ENCODE data around the gene LRRC55.

The LRRC55 gene, protein sequence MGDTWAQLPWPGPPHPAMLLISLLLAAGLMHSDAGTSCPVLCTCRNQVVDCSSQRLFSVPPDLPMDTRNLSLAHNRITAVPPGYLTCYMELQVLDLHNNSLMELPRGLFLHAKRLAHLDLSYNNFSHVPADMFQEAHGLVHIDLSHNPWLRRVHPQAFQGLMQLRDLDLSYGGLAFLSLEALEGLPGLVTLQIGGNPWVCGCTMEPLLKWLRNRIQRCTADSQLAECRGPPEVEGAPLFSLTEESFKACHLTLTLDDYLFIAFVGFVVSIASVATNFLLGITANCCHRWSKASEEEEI

DNA sequence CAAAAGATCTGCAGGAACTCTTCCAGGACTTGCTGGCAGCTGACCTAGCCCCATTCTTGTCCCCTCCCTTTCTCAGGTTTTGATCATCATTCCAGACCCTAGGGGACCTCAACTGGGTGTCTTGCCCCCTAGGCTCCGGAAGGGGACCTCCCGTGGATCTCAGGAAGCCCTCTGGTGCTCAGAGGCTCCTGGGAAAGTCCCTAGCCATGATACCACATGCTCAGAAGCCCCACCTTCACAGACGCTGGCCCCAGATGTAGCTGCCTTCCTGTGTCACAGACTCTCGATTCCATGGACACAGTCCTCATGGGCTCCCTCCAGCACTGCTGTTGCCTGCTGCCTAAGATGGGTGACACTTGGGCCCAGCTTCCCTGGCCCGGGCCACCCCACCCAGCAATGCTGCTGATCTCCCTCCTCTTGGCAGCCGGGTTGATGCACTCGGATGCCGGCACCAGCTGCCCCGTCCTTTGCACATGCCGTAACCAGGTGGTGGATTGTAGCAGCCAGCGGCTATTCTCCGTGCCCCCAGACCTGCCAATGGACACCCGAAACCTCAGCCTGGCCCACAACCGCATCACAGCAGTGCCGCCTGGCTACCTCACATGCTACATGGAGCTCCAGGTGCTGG lies at the start of gene LRRC55:
Gene LRRC55 (plus strand): TSS at position 276 of the 628 bp plus-strand sequence. CDS start 70 bp downstream, at position 346.
- H3K9ac ChIP-seq (ENCODE audit: low read depth in 1 of 2, low read length in 2 of 2), result no peak within 1 kb of the TSS
- H3K4me1 ChIP-seq (ENCODE audit: control insufficient read depth in 2 of 2, insufficient read depth in 2 of 2, low read length in 2 of 2), result no peaks in the 10 kb centered on the region
- no peaks in the 10 kb centered on the region for H3K27me3 ChIP-seq (ENCODE audit: control insufficient read depth in 2 of 2, insufficient read depth in 2 of 2, low read length in 2 of 2)
- no peak within 1 kb of the TSS for H3K27ac ChIP-seq (ENCODE audit: low read depth in 2 of 2, low read length in 2 of 2)
- no peak within 1 kb of the TSS for H3K4me3 ChIP-seq (ENCODE audit: low read length in 2 of 2)
- H3K36me3 ChIP-seq (ENCODE audit: control insufficient read depth in 2 of 2, insufficient read depth in 2 of 2, low read length in 2 of 2), result no peaks in the 10 kb centered on the region
- no peaks in the 10 kb centered on the region for H3K9me3 ChIP-seq (ENCODE audit: control insufficient read depth in 2 of 2, low read length in 2 of 2)

DNA sequence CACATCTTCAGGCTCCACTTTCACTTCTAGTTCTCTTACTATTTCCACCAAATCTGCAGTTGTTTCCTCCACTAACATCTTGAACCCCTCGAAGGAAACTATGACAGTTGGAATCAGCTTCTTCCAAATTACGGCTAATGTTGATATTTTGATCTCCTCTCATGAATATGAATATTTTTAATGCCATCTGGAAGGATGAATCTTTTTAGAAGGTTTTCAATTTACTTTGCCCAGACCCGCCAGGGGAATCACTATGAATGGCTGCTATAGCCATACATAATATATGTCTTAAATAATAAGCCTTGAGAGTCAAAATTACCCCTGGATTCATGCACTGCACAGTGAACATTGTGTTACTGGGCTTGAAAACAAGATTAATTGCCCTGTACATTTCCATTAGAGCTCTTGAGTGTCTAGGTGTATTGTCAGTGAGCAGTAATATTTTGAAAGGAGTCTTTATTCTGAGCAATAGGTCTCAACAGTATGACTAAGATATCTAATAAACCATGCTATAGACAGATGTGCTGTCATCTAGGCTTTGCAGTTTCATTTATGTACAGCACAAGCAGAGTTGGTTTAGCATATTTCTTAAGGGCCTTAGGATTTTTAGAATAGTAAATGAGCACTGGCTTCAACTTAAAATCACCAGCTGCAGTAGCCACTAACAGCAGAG lies 48.3 kb upstream of the LRRC55 start:
- no peak overlapping the region for H3K27ac ChIP-seq (ENCODE audit: low read depth in 2 of 2, low read length in 2 of 2)
- H3K36me3 ChIP-seq (ENCODE audit: control insufficient read depth in 2 of 2, insufficient read depth in 2 of 2, low read length in 2 of 2), result no peaks in the 10 kb centered on the region
- H3K9ac ChIP-seq (ENCODE audit: low read depth in 1 of 2, low read length in 2 of 2), result no peak overlapping the region
- no peaks in the 10 kb centered on the region for H3K27me3 ChIP-seq (ENCODE audit: control insufficient read depth in 2 of 2, insufficient read depth in 2 of 2, low read length in 2 of 2)
- no peaks in the 10 kb centered on the region for H3K4me1 ChIP-seq (ENCODE audit: control insufficient read depth in 2 of 2, insufficient read depth in 2 of 2, low read length in 2 of 2)
- no peak overlapping the region for H3K4me3 ChIP-seq (ENCODE audit: low read length in 2 of 2)
- H3K9me3 ChIP-seq (ENCODE audit: control insufficient read depth in 2 of 2, low read length in 2 of 2), result no peaks in the 10 kb centered on the region

DNA sequence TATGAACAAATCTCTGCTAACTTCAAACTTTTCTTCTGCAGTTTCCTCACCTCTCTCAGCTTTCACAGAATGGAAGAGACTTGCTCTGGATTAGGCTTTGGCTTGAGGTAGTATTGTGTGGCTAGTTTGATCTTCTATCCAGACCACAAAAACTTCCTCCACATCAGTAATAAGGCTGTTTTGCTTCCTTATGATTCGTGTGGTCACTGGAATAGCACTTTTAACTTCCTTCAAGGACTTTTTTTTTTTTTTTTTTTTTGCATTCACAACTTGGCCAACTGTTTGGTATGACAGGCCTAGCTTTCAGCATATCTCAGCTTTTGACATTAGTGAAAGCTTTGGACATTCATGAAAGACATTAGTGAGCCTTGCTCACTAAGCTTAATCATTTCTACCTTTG lies 47.5 kb upstream of the LRRC55 start:
- Histone ChIP-seq H3K4me1 (ENCODE audit: control insufficient read depth in 2 of 2, insufficient read depth in 2 of 2, low read length in 2 of 2) (no peaks in the 10 kb centered on the region), H3K36me3 (ENCODE audit: control insufficient read depth in 2 of 2, insufficient read depth in 2 of 2, low read length in 2 of 2) (no peaks in the 10 kb centered on the region), H3K27ac (ENCODE audit: low read depth in 2 of 2, low read length in 2 of 2) (no peak overlapping the region), H3K27me3 (ENCODE audit: control insufficient read depth in 2 of 2, insufficient read depth in 2 of 2, low read length in 2 of 2) (no peaks in the 10 kb centered on the region), H3K9me3 (ENCODE audit: control insufficient read depth in 2 of 2, low read length in 2 of 2) (no peaks in the 10 kb centered on the region), H3K9ac (ENCODE audit: low read depth in 1 of 2, low read length in 2 of 2) (no peak overlapping the region), H3K4me3 (ENCODE audit: low read length in 2 of 2) (no peak overlapping the region)

DNA sequence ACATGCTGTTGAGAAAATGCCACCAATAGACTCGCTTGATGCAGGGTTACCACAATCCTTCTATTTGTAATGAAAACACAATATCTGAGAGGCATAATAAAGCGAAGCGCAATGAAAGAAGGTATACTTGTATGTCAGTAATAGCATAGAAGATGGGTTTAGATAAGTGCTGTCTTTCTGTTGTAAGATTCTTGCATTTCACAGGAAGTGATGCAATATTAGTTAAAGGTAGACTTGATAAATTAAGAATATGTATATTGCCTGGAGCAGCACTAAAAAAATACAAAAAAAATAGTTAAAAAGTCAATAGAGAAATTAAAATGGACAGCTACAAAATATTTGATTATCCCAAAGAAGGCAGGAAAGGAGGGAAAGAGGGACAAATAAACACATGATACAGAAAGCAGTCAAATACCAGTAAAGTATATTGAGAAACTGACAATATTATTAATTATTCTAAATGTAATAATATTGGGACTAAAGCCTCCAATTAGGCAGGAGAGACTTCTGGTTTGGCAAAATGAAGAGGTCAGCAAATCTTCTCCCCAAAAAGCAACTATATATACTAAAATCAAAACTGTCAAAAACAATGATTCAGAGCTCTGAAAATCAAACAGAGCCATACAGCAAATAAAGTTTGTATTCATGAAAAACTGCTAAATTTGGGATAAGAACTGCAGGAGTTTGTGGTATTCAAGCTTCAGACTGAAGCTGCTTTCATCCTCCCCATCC lies 46.6 kb upstream of the LRRC55 start:
- Histone ChIP-seq H3K27me3 (ENCODE audit: control insufficient read depth in 2 of 2, insufficient read depth in 2 of 2, low read length in 2 of 2) (no peaks in the 10 kb centered on the region), H3K4me1 (ENCODE audit: control insufficient read depth in 2 of 2, insufficient read depth in 2 of 2, low read length in 2 of 2) (no peaks in the 10 kb centered on the region), H3K9me3 (ENCODE audit: control insufficient read depth in 2 of 2, low read length in 2 of 2) (no peaks in the 10 kb centered on the region), H3K9ac (ENCODE audit: low read depth in 1 of 2, low read length in 2 of 2) (no peak overlapping the region), H3K4me3 (ENCODE audit: low read length in 2 of 2) (no peak overlapping the region), H3K36me3 (ENCODE audit: control insufficient read depth in 2 of 2, insufficient read depth in 2 of 2, low read length in 2 of 2) (no peaks in the 10 kb centered on the region), H3K27ac (ENCODE audit: low read depth in 2 of 2, low read length in 2 of 2) (no peak overlapping the region)

DNA sequence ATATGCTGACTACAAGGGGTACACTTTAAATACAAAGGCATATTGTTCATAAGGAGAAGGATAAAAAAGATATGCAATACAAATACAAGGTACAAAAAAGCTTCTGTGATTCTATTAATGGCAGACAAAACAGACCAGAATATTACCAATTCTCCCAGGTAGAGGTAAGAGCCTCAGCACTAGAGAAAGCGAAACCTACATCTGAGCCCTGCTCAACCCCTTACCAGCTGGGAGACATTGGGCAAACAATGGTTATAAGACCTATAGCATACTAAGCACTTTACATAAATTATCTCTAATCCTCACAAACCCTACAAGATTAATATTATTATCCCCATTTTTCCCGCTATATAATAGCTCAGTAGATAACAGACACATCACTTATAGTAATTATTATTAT lies 41.2 kb upstream of the LRRC55 start:
- H3K27me3 ChIP-seq (ENCODE audit: control insufficient read depth in 2 of 2, insufficient read depth in 2 of 2, low read length in 2 of 2), result no peaks in the 10 kb centered on the region
- no peak overlapping the region for H3K27ac ChIP-seq (ENCODE audit: low read depth in 2 of 2, low read length in 2 of 2)
- H3K36me3 ChIP-seq (ENCODE audit: control insufficient read depth in 2 of 2, insufficient read depth in 2 of 2, low read length in 2 of 2), result no peaks in the 10 kb centered on the region
- no peak overlapping the region for H3K9ac ChIP-seq (ENCODE audit: low read depth in 1 of 2, low read length in 2 of 2)
- no peak overlapping the region for H3K4me3 ChIP-seq (ENCODE audit: low read length in 2 of 2)
- no peaks in the 10 kb centered on the region for H3K9me3 ChIP-seq (ENCODE audit: control insufficient read depth in 2 of 2, low read length in 2 of 2)
- no peaks in the 10 kb centered on the region for H3K4me1 ChIP-seq (ENCODE audit: control insufficient read depth in 2 of 2, insufficient read depth in 2 of 2, low read length in 2 of 2)

DNA sequence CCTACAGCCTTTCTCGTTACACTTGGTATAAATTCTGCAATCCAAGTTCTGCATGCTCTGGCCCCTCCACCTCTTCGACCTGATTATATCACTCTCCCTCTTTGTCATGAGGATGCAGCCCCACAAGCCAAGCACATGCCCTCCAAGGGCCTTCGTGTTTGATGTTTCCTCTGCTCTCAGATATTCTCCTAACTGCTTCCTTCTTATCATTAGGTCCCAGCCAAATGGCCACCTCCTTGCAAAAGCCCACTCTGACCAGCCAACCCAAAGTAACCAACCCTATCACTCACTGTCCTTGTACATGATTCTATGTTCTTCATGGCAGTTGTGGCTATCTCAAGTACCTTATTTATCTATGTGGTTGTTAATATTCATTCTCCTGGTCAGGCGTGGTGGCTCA lies 38.3 kb upstream of the LRRC55 start:
- H3K4me3 ChIP-seq (ENCODE audit: low read length in 2 of 2), result no peak overlapping the region
- no peaks in the 10 kb centered on the region for H3K27me3 ChIP-seq (ENCODE audit: control insufficient read depth in 2 of 2, insufficient read depth in 2 of 2, low read length in 2 of 2)
- no peaks in the 10 kb centered on the region for H3K9me3 ChIP-seq (ENCODE audit: control insufficient read depth in 2 of 2, low read length in 2 of 2)
- H3K9ac ChIP-seq (ENCODE audit: low read depth in 1 of 2, low read length in 2 of 2), result no peak overlapping the region
- no peak overlapping the region for H3K27ac ChIP-seq (ENCODE audit: low read depth in 2 of 2, low read length in 2 of 2)
- H3K4me1 ChIP-seq (ENCODE audit: control insufficient read depth in 2 of 2, insufficient read depth in 2 of 2, low read length in 2 of 2), result no peaks in the 10 kb centered on the region
- no peaks in the 10 kb centered on the region for H3K36me3 ChIP-seq (ENCODE audit: control insufficient read depth in 2 of 2, insufficient read depth in 2 of 2, low read length in 2 of 2)

DNA sequence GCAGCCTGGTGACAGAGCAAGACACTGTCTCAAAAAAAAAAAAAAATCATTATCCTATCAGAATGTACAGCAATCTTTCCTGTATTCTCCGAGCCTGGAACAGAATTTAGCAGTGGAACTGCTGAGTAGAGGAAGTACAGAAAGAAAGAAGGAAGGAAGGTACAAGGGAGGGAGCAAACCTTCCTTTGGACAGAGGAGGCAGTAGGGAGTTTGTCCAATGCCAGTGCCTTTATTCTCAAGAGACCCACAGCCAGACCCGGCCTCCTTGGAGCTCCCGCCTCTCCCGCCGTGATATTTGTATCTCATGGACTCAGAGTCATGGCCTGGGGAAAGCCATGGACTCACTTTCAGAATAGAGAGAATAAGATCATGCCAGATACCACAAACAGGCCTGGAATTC lies 37.7 kb upstream of the LRRC55 start:
- no peaks in the 10 kb centered on the region for H3K36me3 ChIP-seq (ENCODE audit: control insufficient read depth in 2 of 2, insufficient read depth in 2 of 2, low read length in 2 of 2)

DNA sequence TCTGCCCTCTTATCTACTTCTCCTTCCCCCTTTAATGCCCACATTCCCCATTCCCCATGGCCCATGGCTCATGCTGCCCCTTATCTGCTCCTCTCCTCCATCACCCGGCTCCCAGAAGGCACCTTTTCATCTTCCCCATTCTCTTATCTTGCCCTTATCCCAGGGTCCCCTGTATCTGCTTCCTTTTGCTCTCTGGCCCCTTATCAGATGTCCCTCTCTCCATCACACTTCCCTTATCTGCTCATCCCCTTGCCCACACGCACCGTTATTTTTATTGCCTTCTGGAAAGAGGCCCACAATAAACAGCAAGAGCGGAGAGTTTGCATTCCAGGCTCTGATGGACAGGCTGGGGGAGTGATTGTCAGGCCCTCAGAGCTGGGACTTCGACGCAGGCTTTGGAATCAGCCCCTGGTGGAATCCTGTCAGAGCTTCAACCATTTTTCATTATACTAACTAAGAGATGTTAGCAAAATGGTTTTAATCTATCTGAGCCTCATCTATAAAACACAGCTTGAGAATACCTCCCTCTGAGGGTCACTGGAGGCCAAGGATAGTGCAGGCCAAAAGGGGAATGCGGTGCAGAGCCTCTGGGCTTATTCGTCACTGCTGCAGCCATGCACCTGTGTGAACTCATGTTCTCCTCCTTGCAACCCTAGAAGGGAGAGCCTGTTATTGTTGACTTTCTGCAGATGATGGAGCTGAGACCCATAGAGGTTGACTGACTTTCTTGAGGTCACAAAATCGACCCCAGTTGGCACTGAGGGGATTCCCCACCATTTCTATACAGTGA lies 37.0 kb upstream of the LRRC55 start:
- H3K9ac ChIP-seq (ENCODE audit: low read depth in 1 of 2, low read length in 2 of 2), result no peak overlapping the region
- no peaks in the 10 kb centered on the region for H3K36me3 ChIP-seq (ENCODE audit: control insufficient read depth in 2 of 2, insufficient read depth in 2 of 2, low read length in 2 of 2)
- no peaks in the 10 kb centered on the region for H3K4me1 ChIP-seq (ENCODE audit: control insufficient read depth in 2 of 2, insufficient read depth in 2 of 2, low read length in 2 of 2)
- H3K9me3 ChIP-seq (ENCODE audit: control insufficient read depth in 2 of 2, low read length in 2 of 2), result no peaks in the 10 kb centered on the region
- no peak overlapping the region for H3K27ac ChIP-seq (ENCODE audit: low read depth in 2 of 2, low read length in 2 of 2)
- no peaks in the 10 kb centered on the region for H3K27me3 ChIP-seq (ENCODE audit: control insufficient read depth in 2 of 2, insufficient read depth in 2 of 2, low read length in 2 of 2)
- no peak overlapping the region for H3K4me3 ChIP-seq (ENCODE audit: low read length in 2 of 2)

More for the DNA sequence above, 37.7 kb upstream of the LRRC55 start:
- Histone ChIP-seq H3K27me3 (ENCODE audit: control insufficient read depth in 2 of 2, insufficient read depth in 2 of 2, low read length in 2 of 2) (no peaks in the 10 kb centered on the region), H3K4me1 (ENCODE audit: control insufficient read depth in 2 of 2, insufficient read depth in 2 of 2, low read length in 2 of 2) (no peaks in the 10 kb centered on the region), H3K9ac (ENCODE audit: low read depth in 1 of 2, low read length in 2 of 2) (no peak overlapping the region), H3K27ac (ENCODE audit: low read depth in 2 of 2, low read length in 2 of 2) (no peak overlapping the region), H3K9me3 (ENCODE audit: control insufficient read depth in 2 of 2, low read length in 2 of 2) (no peaks in the 10 kb centered on the region), H3K4me3 (ENCODE audit: low read length in 2 of 2) (no peak overlapping the region)

DNA sequence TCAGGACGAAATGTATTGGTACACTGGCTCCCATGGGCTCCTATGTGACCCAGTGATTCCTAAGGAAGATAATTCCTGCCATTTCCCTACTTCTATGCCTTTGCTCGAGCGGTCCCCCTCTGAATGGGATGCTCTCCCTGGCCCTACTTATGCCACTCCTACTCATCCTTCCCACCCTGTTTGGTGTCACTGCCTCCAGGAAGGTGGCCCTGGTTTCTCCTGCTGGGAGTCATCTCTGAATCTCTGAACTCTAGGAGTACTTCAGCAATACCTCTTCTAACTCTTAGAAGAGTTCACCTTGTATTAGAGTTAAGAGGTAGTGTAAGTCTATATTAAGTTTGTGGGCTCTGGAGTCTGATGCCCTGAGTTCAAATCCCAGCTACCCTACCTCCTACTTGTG lies 35.5 kb upstream of the LRRC55 start:
- Histone ChIP-seq H3K27ac (ENCODE audit: low read depth in 2 of 2, low read length in 2 of 2) (no peak overlapping the region), H3K9me3 (ENCODE audit: control insufficient read depth in 2 of 2, low read length in 2 of 2) (no peaks in the 10 kb centered on the region), H3K4me1 (ENCODE audit: control insufficient read depth in 2 of 2, insufficient read depth in 2 of 2, low read length in 2 of 2) (no peaks in the 10 kb centered on the region), H3K36me3 (ENCODE audit: control insufficient read depth in 2 of 2, insufficient read depth in 2 of 2, low read length in 2 of 2) (no peaks in the 10 kb centered on the region), H3K9ac (ENCODE audit: low read depth in 1 of 2, low read length in 2 of 2) (no peak overlapping the region), H3K4me3 (ENCODE audit: low read length in 2 of 2) (no peak overlapping the region), H3K27me3 (ENCODE audit: control insufficient read depth in 2 of 2, insufficient read depth in 2 of 2, low read length in 2 of 2) (no peaks in the 10 kb centered on the region)

Measured in mucosa of rectum (tissue), 2 donors.